Smooth muscle cell (in vitro differentiated cells): ENCODE data around the gene FIBIN. TPM values are rescaled to one million over a fixed set of nuclear protein-coding genes. Genes with fewer than 3 reads are reported as not detected.
"Not testable (repeated sequence)": the region's sequence is repeated elsewhere in the genome, so short reads cannot be mapped to it uniquely, and the experiment has no call there.

Experiments used
- DNase-seq: peaks from one replicate; lab custom pipeline; 2025; ENCODE audit not compliant: unreplicated experiment; lab: John Stamatoyannopoulos, UW
- H2AFZ ChIP-seq: fragments of 200-600 bp; sonication (generic); 2 replicates; pipeline ENCODE4 v1.6.0; 2016; ENCODE audit warnings: antibody characterized with exemption, low read depth, mild to moderate bottlenecking
- H3F3A ChIP-seq: fragments of 200-600 bp; sonication (generic); 2 replicates; pipeline ENCODE4 v1.6.0; 2017; ENCODE audit warnings: antibody characterized with exemption, low read depth
- H3K27ac ChIP-seq: fragments of 200-600 bp; sonication (generic); 2 replicates; pipeline ENCODE4 v1.5.1; 2016; ENCODE audit warnings: low read depth, mild to moderate bottlenecking
- H3K27me3 ChIP-seq: fragments of 200-600 bp; sonication (generic); 2 replicates; pipeline ENCODE4 v1.6.1; 2016; ENCODE audit warnings: low read depth, mild to moderate bottlenecking
- H3K36me3 ChIP-seq: fragments of 200-600 bp; sonication (generic); 2 replicates; pipeline ENCODE4 v1.5.1; 2016; ENCODE audit warnings: low read depth
- H3K4me1 ChIP-seq: fragments of 200-600 bp; sonication (generic); 2 replicates; pipeline ENCODE4 v1.5.1; 2016; ENCODE audit warnings: low read depth
- H3K4me2 ChIP-seq: fragments of 200-600 bp; sonication (generic); 2 replicates; pipeline ENCODE4 v1.6.0; 2016; ENCODE audit warnings: mild to moderate bottlenecking
- H3K4me3 ChIP-seq: fragments of 200-600 bp; sonication (generic); 2 replicates; pipeline ENCODE4 v1.5.1; 2016; ENCODE audit warnings: mild to moderate bottlenecking
- H3K79me2 ChIP-seq: fragments of 200-600 bp; sonication (generic); 2 replicates; pipeline ENCODE4 v1.6.0; 2016; ENCODE audit warnings: low read depth, mild to moderate bottlenecking
- H3K9ac ChIP-seq: fragments of 200-600 bp; sonication (generic); 2 replicates; pipeline ENCODE4 v1.6.0; 2016; ENCODE audit warnings: low read depth
- H3K9me3 ChIP-seq: fragments of 200-600 bp; sonication (generic); replicated peaks from 2 replicates; pipeline ENCODE4 v1.5.1; 2016; ENCODE audit warnings: low read depth
- H4K20me1 ChIP-seq: fragments of 200-600 bp; sonication (generic); 2 replicates; pipeline ENCODE4 v1.6.0; 2016; ENCODE audit warnings: low read depth
- WGBS: methylation state at CpG from one replicate; pipeline ENCODE4 v1.1.7; 2016; ENCODE audit warnings: low lambda C conversion rate; 5-methylcytosine and 5-hydroxymethylcytosine counted together
- polyA plus RNA-seq: library from polyadenylated mRNA; unstranded; fragments of >200 nt; fragmentation: Nextera tagmentation; extraction: Ambion mirVana; gene quantifications from 2 replicates; pipeline ENCODE4 v1.2.1, GENCODE V29; 2016
- total RNA-seq: library from RNA; depleted of rRNA; stranded (reverse); fragments of >200 nt; gene quantifications from 2 replicates; pipeline ENCODE4 v1.2.3, GENCODE V29; 2014
- TF ChIP-seq, protein P1 (sequence below): fragments of 200-600 bp; sonication (generic); IDR thresholded peaks from 2 replicates; pipeline ENCODE4 v1.5.1; 2017; ENCODE audit warnings: borderline replicate concordance, mild to moderate bottlenecking, antibody characterized with exemption; ENCODE audit not compliant: insufficient read depth, poor library complexity, severe bottlenecking

The FIBIN gene
- total and polyA plus RNA-seq, 2 experiments from 2014 or later, result 24.7 to 40.7 TPM

DNA sequence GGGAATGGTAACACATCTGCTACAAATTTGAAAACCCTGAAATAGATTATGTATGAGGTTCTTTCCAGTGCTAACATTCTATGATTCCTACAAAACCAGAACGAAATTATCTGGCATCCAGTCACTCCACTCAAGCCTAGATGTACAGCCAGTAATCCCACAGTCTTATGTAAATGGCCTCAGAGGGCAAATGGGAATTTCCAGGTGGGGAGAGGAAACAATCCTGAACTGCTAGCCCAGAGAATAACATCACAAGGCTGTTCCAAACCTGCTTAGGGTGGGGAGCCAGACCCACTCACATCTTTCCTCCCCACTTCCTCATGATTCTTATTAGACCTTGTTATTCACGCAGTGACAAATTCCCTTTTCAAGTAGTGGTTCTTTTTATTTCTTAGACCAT, 3.5 kb downstream of the FIBIN start:
- DNase-seq, result no peak
- TF ChIP-seq, protein P1, sequence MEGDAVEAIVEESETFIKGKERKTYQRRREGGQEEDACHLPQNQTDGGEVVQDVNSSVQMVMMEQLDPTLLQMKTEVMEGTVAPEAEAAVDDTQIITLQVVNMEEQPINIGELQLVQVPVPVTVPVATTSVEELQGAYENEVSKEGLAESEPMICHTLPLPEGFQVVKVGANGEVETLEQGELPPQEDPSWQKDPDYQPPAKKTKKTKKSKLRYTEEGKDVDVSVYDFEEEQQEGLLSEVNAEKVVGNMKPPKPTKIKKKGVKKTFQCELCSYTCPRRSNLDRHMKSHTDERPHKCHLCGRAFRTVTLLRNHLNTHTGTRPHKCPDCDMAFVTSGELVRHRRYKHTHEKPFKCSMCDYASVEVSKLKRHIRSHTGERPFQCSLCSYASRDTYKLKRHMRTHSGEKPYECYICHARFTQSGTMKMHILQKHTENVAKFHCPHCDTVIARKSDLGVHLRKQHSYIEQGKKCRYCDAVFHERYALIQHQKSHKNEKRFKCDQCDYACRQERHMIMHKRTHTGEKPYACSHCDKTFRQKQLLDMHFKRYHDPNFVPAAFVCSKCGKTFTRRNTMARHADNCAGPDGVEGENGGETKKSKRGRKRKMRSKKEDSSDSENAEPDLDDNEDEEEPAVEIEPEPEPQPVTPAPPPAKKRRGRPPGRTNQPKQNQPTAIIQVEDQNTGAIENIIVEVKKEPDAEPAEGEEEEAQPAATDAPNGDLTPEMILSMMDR, result no peak
- H3K27ac ChIP-seq, result peak overlapping the region; percentile 63
- no peak overlapping the region for H3K9ac ChIP-seq
- WGBS, result 52% methylated on average over 2 of the region's 2 CpGs
- H3K9me3 ChIP-seq, result no peaks in the 10 kb centered on the region
- no peak overlapping the region for H2AFZ ChIP-seq
- H3K4me2 ChIP-seq, result peak overlapping the region; percentile 86
- H4K20me1 ChIP-seq, result no peaks in the 10 kb centered on the region
- peaks cover 36% of the 10 kb centered on the region for H3K79me2 ChIP-seq
- peak overlapping the region; percentile 59 for H3K4me3 ChIP-seq
- peaks cover 25% of the 10 kb centered on the region for H3K4me1 ChIP-seq
- H3K36me3 ChIP-seq, result no peaks in the 10 kb centered on the region
- H3K27me3 ChIP-seq, result no peaks in the 10 kb centered on the region
- peaks cover 6% of the 10 kb centered on the region for H3F3A ChIP-seq

DNA sequence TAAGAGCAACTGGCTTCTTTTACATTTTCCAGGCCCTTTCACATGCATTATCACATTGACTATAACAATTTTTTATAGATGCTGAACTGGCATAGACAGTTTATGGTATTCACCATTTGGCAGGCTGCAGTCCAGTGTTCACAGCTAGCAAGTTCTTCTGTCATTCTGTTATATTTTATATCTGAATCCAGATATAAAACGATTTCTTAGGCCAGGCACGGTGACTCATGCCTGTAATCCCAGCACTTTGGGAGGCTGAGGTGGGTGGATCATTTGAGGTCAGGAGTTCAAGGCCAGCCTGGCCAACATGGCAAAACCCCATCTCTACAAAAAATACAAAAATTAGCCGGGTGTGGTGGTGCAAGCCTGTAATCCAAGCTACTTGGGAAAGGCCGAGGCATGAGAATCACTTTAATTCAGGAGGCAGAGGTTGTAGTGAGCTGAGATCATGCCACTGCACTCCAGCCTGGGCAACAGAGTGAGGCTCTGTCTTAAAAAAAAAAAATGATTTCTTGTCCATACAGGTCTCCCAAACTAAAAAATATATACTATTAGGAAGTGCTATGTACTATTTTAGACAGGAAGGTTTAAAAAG, 7.3 kb downstream of the FIBIN start:
- H3K4me3 ChIP-seq, H3K4me2 ChIP-seq, H3K27ac ChIP-seq, H4K20me1 ChIP-seq, H3K79me2 ChIP-seq, H2AFZ ChIP-seq, H3K36me3 ChIP-seq, DNase-seq, H3K9me3 ChIP-seq, H3K27me3 ChIP-seq, H3F3A ChIP-seq, H3K9ac ChIP-seq: not testable (repeated sequence)
- WGBS, result 74% methylated on average over 4 of the region's 4 CpGs
- peaks cover 11% of the 10 kb centered on the region for H3K4me1 ChIP-seq

DNA sequence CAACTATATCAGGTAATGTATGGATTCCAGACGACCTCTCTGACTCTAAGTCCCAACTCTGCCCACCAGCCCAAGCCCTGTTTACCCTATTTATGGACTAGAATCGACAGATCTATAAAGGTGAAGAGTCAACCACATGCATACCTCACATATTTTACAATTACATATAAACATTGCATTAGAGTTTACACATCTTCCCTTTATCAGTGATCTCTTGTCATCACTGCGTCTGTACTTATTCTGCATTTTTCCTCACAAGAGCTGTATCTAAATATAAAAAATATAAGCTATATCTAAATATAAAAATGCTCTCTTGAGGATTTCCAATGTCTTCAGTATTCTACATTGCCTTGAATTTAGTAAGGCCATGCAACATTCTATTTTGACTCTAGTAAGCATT, 8.5 kb downstream of the FIBIN start:
- Histone ChIP-seq H2AFZ (no peak overlapping the region), H3K27ac (no peak overlapping the region), H3K27me3 (no peaks in the 10 kb centered on the region), H3K79me2 (no peaks in the 10 kb centered on the region), H3K36me3 (no peaks in the 10 kb centered on the region), H4K20me1 (no peaks in the 10 kb centered on the region), H3K4me3 (no peak overlapping the region), H3K9ac (no peak overlapping the region), H3K9me3 (no peaks in the 10 kb centered on the region), H3F3A (no peaks in the 10 kb centered on the region), H3K4me2 (no peak overlapping the region), H3K4me1 (peaks cover 4% of the 10 kb centered on the region)
- TF ChIP-seq, protein P1, result no peak
- 82% methylated on average over 3 of the region's 3 CpGs for WGBS
- DNase-seq, result no peak

DNA sequence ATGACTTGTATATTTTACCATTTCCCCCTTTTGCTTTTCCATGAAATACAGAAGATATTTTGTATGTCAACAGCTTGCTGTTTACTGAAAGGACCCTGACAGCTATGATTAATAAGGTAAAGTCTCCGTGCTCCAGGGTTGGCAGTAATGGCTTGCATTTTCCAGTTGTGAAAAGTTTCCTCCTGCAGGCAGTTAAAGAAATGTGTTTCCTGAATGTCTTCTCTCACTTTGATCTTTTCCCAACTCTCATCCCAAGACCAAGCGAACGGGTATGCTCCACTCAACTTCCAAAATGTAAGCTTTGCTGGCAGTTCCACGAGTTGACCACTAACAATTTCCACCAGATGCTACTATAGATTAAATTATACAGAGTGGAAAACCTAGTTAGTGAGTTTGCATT, 8.9 kb downstream of the FIBIN start:
- Histone ChIP-seq H2AFZ (no peak overlapping the region), H3K27ac (no peak overlapping the region)

More for the DNA sequence above, 8.9 kb downstream of the FIBIN start:
- H3K36me3 ChIP-seq, result no peaks in the 10 kb centered on the region
- no peak overlapping the region for H3K9ac ChIP-seq
- H3K27me3 ChIP-seq, result no peaks in the 10 kb centered on the region
- H3K4me3 ChIP-seq, result no peak overlapping the region
- H3K4me1 ChIP-seq, result peaks cover under 1% of the 10 kb centered on the region
- no peaks in the 10 kb centered on the region for H3F3A ChIP-seq
- WGBS, result 46% methylated on average over 4 of the region's 4 CpGs
- DNase-seq, result no peak
- TF ChIP-seq, protein P1, result no peak
- no peaks in the 10 kb centered on the region for H3K79me2 ChIP-seq
- H4K20me1 ChIP-seq, result no peaks in the 10 kb centered on the region
- no peak overlapping the region for H3K4me2 ChIP-seq
- H3K9me3 ChIP-seq, result no peaks in the 10 kb centered on the region
